OCI-LY3 (cell line): ENCODE measurements around the gene RTN4R.

Experiments used
- H2AFZ ChIP-seq: fragments of 200-600, 300-600 bp; shearing (Covaris generic); 2 replicates; pipeline ENCODE4 v1.6.0; 2014; ENCODE audit warnings: antibody characterized with exemption, low read depth, low read length
- H3K27ac ChIP-seq: fragments of 200-600, 300-600 bp; sonication (generic); 2 replicates; pipeline ENCODE4 v1.5.1; 2014; ENCODE audit warnings: mild to moderate bottlenecking, low read length, moderate library complexity, mixed read lengths
- H3K27me3 ChIP-seq: fragments of 200-600, 300-600 bp; sonication (generic); 2 replicates; pipeline ENCODE4 v1.6.1; 2014; ENCODE audit warnings: low read depth, low read length, mixed read lengths
- H3K36me3 ChIP-seq: fragments of 200-600, 300-600 bp; sonication (generic); replicated peaks from 2 replicates; pipeline ENCODE3; 2014; ENCODE audit warnings: low read depth, low read length, mixed read lengths
- H3K4me1 ChIP-seq: fragments of 300-600, 200-600 bp; sonication (generic); 2 replicates; pipeline ENCODE4 v1.6.1; 2014; ENCODE audit warnings: low read length, mixed read lengths
- H3K4me2 ChIP-seq: fragments of 200-600, 300-600 bp; sonication (generic); 2 replicates; pipeline ENCODE4 v1.6.1; 2014; ENCODE audit warnings: low read length, mixed read lengths
- H3K4me3 ChIP-seq: fragments of 300-600, 200-600 bp; sonication (generic); 2 replicates; pipeline ENCODE4 v1.5.1; 2014; ENCODE audit warnings: antibody characterized with exemption, mild to moderate bottlenecking, low read length, moderate library complexity
- H3K79me2 ChIP-seq: fragments of 300-600, 200-600 bp; shearing (Covaris generic); 2 replicates; pipeline ENCODE4 v1.6.1; 2014; ENCODE audit warnings: mild to moderate bottlenecking, low read length, mixed read lengths
- H3K9ac ChIP-seq: fragments of 300-600, 200-600 bp; shearing (Covaris generic); 2 replicates; pipeline ENCODE4 v1.6.0; 2014; ENCODE audit warnings: mild to moderate bottlenecking, low read length, moderate library complexity
- H3K9me3 ChIP-seq: fragments of 200-600, 300-600 bp; shearing (Covaris generic); 2 replicates; pipeline ENCODE4 v1.6.1; 2014; ENCODE audit warnings: low read length, mixed read lengths; ENCODE audit not compliant: insufficient read depth
- H4K20me1 ChIP-seq: fragments of 200-600, 300-600 bp; sonication (generic); 2 replicates; pipeline ENCODE4 v1.6.1; 2016; ENCODE audit warnings: low read length, mixed read lengths; ENCODE audit not compliant: insufficient read depth
- EZH2phosphoT487 ChIP-seq: fragments of 200-600 bp; shearing (Covaris generic); IDR thresholded peaks from 2 replicates; pipeline ENCODE4 v1.6.1; 2018; ENCODE audit warnings: antibody characterized with exemption, mixed run types, low read depth
- TF ChIP-seq, protein P1 (sequence below): fragments of 200-600, 300-600 bp; sonication (generic); IDR thresholded peaks from 2 replicates; pipeline ENCODE4 v1.5.1; 2014; ENCODE audit warnings: antibody characterized with exemption, low read length, low read depth

The RTN4R gene

DNA sequence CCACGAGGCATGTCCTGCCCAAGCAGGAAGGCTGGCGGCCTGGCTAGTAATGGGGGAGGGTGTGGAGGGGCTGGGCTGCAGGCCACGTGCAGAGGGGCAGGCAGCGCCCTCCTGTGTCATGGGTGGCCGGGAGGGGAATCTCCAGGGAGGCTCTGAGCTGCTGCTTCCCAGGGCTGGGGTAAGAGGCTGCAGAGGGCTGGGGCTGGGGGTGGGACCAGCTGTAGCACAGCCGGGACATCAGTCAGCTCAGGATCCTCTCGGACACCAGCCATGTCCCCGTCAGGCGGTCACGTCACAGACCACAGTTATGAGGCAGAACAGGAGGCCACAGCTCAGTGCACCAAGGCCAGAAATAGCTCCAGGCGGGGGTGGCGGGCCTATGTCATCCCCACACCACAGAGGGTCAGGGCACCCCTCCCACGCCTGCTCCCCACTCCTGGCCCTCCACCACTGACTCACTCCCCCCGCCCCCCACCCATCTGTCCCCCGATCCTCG, 21.1 kb downstream of the RTN4R start:
- H3K27ac ChIP-seq, result no peak overlapping the region
- H3K27me3 ChIP-seq, result no peaks in the 10 kb centered on the region
- H4K20me1 ChIP-seq, result no peaks in the 10 kb centered on the region
- H3K4me1 ChIP-seq, result peaks cover 6% of the 10 kb centered on the region; the same call in 1 of the 2 replicates
- no peak overlapping the region for H3K4me3 ChIP-seq
- H2AFZ ChIP-seq, result no peak overlapping the region
- no peaks in the 10 kb centered on the region for H3K36me3 ChIP-seq
- no peaks in the 10 kb centered on the region for H3K9me3 ChIP-seq
- H3K4me2 ChIP-seq, result no peak overlapping the region
- no peak for TF ChIP-seq EZH2phosphoT487
- TF ChIP-seq, protein P1, sequence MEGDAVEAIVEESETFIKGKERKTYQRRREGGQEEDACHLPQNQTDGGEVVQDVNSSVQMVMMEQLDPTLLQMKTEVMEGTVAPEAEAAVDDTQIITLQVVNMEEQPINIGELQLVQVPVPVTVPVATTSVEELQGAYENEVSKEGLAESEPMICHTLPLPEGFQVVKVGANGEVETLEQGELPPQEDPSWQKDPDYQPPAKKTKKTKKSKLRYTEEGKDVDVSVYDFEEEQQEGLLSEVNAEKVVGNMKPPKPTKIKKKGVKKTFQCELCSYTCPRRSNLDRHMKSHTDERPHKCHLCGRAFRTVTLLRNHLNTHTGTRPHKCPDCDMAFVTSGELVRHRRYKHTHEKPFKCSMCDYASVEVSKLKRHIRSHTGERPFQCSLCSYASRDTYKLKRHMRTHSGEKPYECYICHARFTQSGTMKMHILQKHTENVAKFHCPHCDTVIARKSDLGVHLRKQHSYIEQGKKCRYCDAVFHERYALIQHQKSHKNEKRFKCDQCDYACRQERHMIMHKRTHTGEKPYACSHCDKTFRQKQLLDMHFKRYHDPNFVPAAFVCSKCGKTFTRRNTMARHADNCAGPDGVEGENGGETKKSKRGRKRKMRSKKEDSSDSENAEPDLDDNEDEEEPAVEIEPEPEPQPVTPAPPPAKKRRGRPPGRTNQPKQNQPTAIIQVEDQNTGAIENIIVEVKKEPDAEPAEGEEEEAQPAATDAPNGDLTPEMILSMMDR, result no peak
- H3K9ac ChIP-seq, result no peak overlapping the region
- no peaks in the 10 kb centered on the region for H3K79me2 ChIP-seq

DNA sequence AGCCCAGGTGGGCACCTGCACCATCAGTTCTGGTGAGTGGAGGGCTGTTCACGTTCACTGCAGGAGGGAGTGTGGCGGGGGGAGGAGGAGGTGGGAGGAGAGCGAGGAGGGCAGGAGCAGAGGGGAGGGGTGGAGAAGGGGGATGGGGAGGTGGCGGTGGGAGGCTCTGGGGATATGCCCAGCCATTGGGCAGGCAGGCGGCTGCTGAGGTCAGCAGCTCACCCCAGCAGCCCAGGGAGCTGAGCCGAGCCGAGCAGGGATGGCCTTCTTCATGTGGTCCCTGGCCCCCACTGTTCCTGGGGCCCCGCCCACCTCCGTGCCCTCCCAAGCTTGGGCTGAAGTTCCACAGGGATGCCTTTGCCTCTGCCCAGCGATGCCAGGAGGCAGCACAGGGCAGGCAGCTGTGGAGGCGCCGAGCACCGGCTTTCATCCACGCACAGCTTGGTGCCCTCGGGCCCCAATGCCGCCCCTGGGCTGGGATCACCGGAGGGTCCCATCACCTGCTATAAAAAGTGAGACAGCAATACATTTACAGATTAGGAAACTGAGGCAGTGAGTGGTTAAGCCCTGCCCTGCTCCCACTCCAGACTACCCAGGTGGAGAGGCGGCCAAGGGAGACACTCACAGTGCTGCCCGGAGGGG, 21.6 kb downstream of the RTN4R start:
- H2AFZ ChIP-seq, result no peak overlapping the region
- no peaks in the 10 kb centered on the region for H3K79me2 ChIP-seq
- H3K27me3 ChIP-seq, result no peaks in the 10 kb centered on the region
- H4K20me1 ChIP-seq, result no peaks in the 10 kb centered on the region
- no peak overlapping the region for H3K4me2 ChIP-seq
- no peak overlapping the region for H3K9ac ChIP-seq
- H3K4me1 ChIP-seq, result peaks cover 6% of the 10 kb centered on the region; the same call in 1 of the 2 replicates
- H3K9me3 ChIP-seq, result no peaks in the 10 kb centered on the region
- H3K27ac ChIP-seq, result no peak overlapping the region
- H3K36me3 ChIP-seq, result no peaks in the 10 kb centered on the region
- TF ChIP-seq EZH2phosphoT487, result no peak
- TF ChIP-seq, protein P1, result no peak
- H3K4me3 ChIP-seq, result no peak overlapping the region

DNA sequence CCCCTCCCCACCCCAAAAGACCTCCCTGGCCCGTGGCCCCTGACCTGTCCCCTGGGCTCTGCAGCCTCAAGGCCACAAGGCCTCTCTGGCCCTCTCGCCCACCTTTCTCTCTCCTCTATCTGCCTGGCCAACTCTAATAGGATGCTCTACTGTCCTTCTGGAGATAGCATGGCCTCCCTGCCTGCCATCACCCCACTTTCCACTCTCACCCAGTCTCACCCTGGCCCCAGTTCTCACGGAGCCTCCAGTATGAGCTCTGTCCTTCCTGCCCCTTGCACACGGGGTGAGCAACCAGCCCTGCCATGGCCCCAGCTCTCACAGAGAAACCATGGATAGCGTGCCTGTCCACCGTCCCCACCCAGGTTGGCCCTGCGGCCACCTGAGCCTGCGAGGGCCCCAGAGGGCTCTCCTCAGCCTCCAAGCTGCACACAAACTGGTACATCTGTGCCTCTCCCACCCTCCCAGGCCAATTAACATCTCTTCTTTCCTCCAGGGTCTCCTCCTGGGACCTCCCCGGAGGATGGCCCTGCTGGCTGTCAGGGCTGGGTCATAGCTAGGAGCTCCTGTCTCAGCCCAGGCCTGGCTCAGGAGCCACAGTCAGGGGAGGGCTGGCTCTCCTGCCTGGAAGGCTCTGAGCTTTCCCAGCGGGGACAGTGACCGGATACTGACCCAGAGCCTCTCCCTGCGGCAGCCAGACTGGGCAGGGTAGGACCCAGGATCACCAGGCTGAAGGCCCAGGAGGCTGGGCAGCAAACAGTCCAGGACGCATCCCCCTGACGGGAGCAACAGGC, 22.3 kb downstream of the RTN4R start:
- Histone ChIP-seq H3K4me2 (no peak overlapping the region), H3K36me3 (no peaks in the 10 kb centered on the region), H3K9ac (no peak overlapping the region), H3K4me1 (peaks cover 6% of the 10 kb centered on the region; the same call in 1 of the 2 replicates), H3K79me2 (no peaks in the 10 kb centered on the region), H3K4me3 (no peak overlapping the region), H3K27me3 (no peaks in the 10 kb centered on the region), H3K27ac (no peak overlapping the region), H2AFZ (no peak overlapping the region), H3K9me3 (no peaks in the 10 kb centered on the region), H4K20me1 (no peaks in the 10 kb centered on the region)
- no peak for TF ChIP-seq EZH2phosphoT487
- TF ChIP-seq, protein P1, result no peak
